Amniotic epithelial cell (primary cell): ENCODE results near the gene ANLN.

Source experiments
- DNase-seq: peaks from one replicate; pipeline ENCODE4 v3.0.0-alpha.2; 2010; ENCODE audit warnings: low read depth

The ANLN gene

DNA sequence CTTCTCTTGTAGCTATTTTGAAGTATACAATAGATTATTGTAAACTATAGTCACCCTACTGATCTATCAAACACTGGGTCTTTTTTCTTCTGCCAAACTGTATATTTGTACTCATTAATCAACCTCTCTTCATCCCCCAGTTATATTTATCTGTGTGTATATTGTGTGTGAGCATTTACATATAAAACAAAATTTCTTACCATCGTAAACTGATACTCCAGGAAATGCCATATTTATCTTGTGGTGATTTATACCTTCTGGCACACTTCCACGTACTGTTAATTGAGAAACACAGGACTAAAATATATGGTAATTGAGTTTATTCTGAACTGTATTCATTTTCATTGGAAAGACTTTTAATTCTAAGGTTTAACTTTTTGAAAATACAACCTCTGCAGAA lies 18.9 kb downstream of the ANLN start:
- peak; percentile 50 for DNase-seq

- no peak for DNase-seq
These were observed 19.5 kb downstream of the ANLN start for GRCh38 chr7:36409180-36409579.

GRCh38 chr7:36415144-36415543 lies 25.5 kb downstream of the ANLN start:
- DNase-seq, result no peak

GRCh38 chr7:36416251-36416650 lies 26.6 kb downstream of the ANLN start:
- no peak for DNase-seq

DNA sequence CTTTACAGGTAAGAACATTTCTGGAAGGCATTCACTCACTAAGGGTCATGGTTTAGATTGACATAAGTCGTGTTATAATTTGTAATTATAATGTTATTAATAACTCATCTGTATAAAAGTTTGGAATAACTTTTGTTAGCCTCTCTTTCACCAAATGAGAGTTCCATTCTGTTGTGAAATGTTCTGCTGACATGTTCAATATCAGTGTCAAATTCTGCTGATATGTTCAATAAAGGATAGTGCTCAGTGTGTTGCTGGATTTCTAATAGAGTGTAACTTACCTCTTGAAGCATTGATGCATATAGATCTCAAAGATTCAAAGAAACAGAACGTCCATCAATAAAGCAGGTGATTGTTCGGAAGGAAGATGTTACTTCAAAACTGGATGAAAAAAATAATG lies 30.6 kb downstream of the ANLN start:
- DNase-seq, result no peak

DNA sequence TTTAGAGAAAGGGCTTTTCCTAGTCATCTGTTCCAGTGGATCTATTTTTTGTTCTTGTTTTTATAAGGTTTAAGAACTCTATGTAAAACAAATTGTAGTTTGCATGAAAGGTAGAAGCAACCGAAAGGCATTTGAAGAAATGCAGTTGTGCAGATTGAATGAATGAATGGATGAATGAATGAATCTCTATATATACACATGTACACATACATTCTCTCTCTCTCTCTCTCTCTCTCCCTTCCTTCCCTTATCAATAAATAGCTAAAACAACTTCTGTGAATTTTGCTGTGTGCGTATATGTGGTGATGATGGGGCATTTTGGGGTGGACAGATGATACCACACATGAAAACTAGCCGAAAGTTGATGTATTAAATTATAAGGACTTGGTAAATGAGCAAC lies 32.4 kb downstream of the ANLN start:
- DNase-seq, result no peak

- no peak for DNase-seq
These were observed 34.0 kb downstream of the ANLN start for GRCh38 chr7:36423633-36424032.

DNA sequence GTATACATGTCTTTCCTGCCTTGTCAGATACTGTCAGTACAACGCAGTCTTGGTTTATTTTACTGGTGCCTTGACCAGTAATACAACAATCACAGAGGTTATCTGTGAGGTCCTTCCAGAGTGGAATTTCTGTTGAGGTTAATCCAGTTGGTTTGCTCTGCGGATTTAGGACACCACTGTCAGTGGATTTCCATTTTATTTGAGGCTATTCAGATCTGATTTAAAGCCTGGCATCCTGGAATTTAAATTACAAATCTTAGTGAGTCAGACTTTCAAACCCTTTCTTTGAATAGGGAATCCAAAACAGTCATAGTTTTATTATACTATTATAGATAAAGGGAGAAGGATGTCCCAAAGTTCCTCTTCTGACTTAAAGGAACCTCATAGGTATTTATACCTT lies 40.5 kb downstream of the ANLN start:
- peak; percentile 88 for DNase-seq

GRCh38 chr7:36430881-36431280 lies 41.2 kb downstream of the ANLN start:
- no peak for DNase-seq

GRCh38 chr7:36438211-36438610 lies 48.5 kb downstream of the ANLN start:
- no peak for DNase-seq

GRCh38 chr7:36439624-36440023 lies 50.0 kb downstream of the ANLN start:
- peak; percentile 18 for DNase-seq

GRCh38 chr7:36440880-36441279 lies 51.2 kb downstream of the ANLN start:
- DNase-seq, result peak; percentile 43

GRCh38 chr7:36441344-36442022 lies 51.8 kb downstream of the ANLN start:
- DNase-seq, result no peak

GRCh38 chr7:36448781-36449379 lies 59.2 kb downstream of the ANLN start:
- peak; percentile 54 for DNase-seq

DNA sequence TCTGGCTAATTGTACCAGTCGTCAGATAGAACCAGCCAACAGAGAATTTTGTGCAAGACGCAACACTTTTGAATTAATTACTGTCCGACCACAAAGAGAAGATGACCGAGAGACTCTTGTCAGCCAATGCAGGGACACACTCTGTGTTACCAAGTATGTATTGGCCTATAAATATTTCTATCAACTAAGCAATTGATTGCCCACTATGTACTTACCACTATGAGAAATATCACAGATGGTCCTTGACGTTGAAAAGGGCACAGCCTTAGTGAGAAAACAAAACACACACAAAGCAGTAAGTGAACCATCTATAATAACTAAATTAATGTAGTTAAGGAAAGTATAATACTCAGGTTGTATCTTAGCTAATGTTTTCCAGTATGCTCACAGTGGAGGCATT lies 60.0 kb downstream of the ANLN start:
- DNase-seq, result no peak

DNA sequence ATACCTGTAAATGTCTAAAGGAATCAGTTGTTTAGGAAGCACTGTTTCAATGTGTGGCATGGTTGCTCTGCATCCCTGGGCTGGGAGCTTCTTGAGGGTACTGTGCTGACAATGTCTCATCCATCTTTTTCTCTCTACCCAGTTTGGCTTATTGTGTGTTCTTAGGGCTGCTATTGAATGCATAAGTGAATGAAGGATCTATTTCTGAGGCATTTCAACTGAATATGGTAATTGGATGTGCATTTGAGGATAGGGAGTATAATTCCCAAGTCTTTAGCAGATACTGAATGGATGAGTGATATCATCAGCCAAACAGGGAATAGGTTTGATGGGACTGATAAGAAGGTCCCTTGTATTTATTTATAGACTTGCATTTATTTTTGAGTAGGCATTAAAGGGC lies 64.1 kb downstream of the ANLN start:
- DNase-seq, result no peak

DNA sequence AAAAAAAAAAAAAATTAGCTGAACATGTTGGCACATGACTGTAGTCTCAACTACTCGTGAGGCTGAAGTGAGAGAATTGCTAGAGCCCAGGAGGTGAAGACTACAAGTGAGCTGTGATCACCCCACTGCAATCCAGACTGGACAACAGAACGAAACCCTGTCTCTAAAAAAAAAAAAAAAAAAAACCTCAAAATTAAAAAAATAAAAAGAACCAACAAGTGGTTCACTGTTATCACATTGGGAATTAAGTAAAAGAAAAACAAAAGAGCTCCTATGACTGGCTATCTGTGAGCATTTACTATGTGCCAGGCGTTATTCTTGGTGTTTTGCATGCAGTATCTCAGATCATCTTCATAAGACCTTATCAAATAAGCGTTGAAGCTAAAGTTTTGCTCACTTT lies 66.0 kb downstream of the ANLN start:
- no peak for DNase-seq

DNA sequence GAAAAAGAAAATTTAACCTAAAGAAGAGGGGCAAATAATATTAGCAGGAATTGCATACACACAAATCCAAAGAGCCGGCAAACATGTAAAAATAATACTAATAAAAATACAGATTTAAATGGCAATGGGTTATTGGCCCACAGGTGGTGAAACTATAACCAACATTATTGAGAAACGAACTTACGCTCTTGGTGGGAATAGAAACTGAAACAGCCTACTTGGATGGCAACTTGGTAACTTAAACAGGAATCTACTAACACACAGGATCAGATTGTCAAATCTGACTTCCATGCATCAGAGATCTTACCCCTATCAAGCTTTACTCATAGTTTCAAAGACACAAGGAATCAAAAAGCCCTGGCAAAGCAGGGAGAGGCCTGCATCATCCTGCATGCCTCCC lies 66.5 kb downstream of the ANLN start:
- no peak for DNase-seq

DNA sequence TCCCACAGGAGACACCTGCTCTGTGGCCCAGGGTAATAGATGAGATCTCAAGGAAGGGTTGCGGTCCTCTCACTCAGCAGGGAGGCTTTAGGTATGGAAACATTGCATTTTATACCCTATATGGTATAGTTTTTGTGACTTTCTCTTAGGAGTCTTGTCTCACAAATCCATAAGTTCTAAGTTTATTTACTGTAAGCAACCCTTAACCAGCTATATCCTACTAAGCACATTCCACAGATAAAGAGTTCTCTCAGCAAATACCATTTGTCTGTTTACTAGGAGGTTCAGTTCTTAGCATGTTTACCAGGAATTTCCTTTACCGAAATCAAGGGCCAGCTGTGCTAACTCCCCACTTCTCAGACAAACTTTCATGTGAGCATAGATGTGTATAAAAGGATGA lies 66.9 kb downstream of the ANLN start:
- DNase-seq, result peak; percentile 32

DNA sequence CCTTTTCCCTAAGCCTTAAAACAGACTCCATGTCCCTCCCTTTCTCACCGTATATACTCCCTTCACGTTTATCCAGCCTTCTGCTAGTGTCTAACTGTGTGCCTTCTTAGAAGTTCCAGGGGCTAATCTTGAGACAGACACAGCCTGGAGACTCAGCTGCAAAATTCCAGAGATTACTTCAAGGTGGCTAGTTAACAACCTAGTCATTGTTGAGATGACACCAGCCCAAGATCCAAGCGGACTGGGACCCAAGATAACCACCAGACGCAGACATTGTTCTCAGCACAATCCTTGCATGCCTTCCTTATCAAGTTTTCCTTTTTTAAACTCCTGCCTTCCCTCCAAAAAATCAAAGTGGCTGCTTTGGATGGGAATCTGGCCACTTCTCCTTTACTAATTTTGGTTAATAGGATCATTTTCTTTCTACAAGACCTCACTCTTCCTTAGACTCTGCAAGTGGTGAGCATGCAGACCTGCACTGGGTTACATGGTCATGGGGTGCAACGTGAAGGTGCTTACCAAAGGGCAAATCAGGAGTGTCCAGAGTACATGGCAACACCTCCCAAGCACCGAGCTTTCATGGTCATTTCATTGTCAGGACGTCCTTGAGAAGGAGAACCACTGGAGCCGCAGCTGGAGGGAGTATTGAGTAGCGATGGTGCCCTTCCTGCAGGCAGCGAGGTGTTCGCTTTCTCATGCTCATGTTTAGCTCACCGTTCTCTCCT lies 69.7 kb downstream of the ANLN start:
- DNase-seq, result no peak

- no peak for DNase-seq
These were observed 71.3 kb downstream of the ANLN start for GRCh38 chr7:36460811-36461429.

- no peak for DNase-seq
These were observed 73.0 kb downstream of the ANLN start for GRCh38 chr7:36462551-36463137.

DNA sequence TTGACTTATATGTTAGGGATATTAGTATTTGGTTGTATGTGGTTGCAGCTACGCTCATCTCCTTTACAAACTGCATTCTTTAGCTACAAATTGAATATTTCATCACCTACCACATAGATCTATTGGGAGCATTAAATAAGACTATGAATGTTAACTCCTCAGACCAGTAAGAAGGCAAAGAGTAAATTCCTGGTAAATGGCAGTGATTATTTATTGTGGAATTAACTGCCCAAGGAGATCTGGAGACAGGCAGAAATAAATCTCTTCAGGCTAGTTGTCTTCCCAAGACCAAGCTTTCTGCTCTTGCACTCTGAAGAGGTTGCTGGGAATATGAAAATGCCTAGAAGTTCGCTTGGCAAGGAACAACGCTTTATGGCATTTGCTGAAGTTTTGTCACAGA lies 74.6 kb downstream of the ANLN start:
- no peak for DNase-seq
